Calu3 (cell line): ENCODE results near the gene NOL12. TPM values are rescaled to one million over a fixed set of nuclear protein-coding genes. Genes with fewer than 3 reads are reported as not detected.

Source experiments
- BruUV-seq: library from RNA; stranded (reverse); fragments of 400-500 nt; replicated peaks from 2 replicates; lab custom pipeline; 2021; lab: Mats Ljungman, UMichigan
- CTCF ChIA-PET: fragments of 300-600 bp; sonication (Branson Sonifier 250); formaldehyde crosslinking; loops from one replicate; lab custom pipeline; 2022; ENCODE audit warnings: antibody characterized with exemption; lab: Charles Lee
- DNase-seq: peaks from one replicate; pipeline ENCODE4 v3.0.0; 2022
- H3K27ac Mint-ChIP-seq: one replicate; pipeline ENCODE4 v1.8.0; 2022; ENCODE audit warnings: mixed read lengths; ENCODE audit not compliant: unreplicated experiment
- H3K27me3 Mint-ChIP-seq: one replicate; pipeline ENCODE4 v1.8.0; 2022; ENCODE audit warnings: mixed read lengths; ENCODE audit not compliant: unreplicated experiment
- H3K36me3 Mint-ChIP-seq: one replicate; pipeline ENCODE4 v1.8.0; 2022; ENCODE audit warnings: mild to moderate bottlenecking, moderate library complexity, mixed read lengths; ENCODE audit not compliant: insufficient read depth, unreplicated experiment
- H3K4me1 Mint-ChIP-seq: one replicate; pipeline ENCODE4 v1.8.0; 2022; ENCODE audit warnings: mild to moderate bottlenecking, low read depth, mixed read lengths; ENCODE audit not compliant: unreplicated experiment
- H3K4me3 Mint-ChIP-seq: one replicate; pipeline ENCODE4 v1.8.0; 2022; ENCODE audit warnings: mild to moderate bottlenecking, low read depth, moderate library complexity, mixed read lengths; ENCODE audit not compliant: unreplicated experiment
- H3K9me3 Mint-ChIP-seq: one replicate; pipeline ENCODE4 v1.8.0; 2022; ENCODE audit warnings: low read depth, mixed read lengths; ENCODE audit not compliant: unreplicated experiment
- CTCF ChIP-seq: fragments of 200-600 bp; IDR thresholded peaks from one replicate; pipeline ENCODE4 v1.8.0; 2022; ENCODE audit warnings: antibody characterized with exemption; ENCODE audit not compliant: unreplicated experiment
- intact Hi-C: fragments of 100-400 bp; cut with micrococcal nuclease; formaldehyde crosslinking; loops from one replicate; pipeline ENCODE4 v1.10.0; 2022; ENCODE audit not compliant: unreplicated experiment
- total RNA-seq: library from RNA; stranded (reverse); gene quantifications from 2 replicates; pipeline ENCODE4 v1.2.3, GENCODE V29; 2022

The NOL12 gene
- total RNA-seq, 1 experiment from 2014 or later = 26.8 TPM

DNA sequence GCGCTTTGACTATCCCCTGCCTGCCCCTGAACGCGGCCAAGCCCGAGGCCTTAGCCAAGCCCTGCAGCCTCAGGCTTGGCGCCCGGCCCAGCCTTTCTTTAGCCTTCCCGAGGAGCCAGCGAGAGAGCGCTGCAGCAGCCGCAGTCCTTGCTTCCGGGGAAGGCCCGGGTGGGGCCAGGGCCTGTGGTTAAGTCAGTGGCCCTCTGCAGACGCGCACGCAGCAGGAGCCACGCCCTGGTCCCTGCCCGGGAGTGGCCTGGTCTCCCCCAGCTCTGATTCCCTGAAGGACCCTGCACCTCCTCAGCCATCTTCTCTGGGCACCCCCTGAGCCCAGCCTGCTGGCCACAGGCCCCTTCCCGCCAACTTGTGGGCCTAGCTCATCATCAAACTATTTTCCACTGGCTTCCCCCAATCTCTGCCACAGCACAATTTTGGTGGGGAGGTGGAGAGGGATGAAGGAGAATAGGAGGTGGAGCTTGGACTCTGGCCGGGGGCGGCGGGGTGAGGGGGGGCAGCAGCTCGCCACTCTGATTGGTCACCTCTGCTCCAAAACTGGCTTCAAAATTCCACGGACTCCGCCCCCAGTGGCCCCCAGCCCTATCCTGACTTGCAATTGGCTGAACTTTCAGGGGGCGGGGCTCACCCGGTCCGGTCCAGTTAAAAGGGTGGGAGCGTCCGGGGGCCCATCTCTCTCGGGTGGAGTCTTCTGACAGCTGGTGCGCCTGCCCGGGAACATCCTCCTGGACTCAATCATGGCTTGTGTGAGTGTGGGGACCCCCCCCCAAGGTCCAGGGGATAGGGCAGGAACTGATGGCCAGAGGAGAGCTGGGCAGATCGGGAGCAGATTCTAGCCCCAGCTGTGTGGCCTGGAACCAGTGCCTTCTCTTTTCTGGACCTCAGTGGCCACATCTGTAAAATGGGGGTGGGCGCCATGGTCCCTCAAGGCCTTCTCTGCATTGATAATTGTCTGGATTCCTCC lies 10.9 kb upstream of the NOL12 start, which contains the start of gene LGALS1:
Gene LGALS1, plus strand, starts transcription at position 686 of the 979 bp plus-strand sequence. Its CDS starts 67 bp downstream, at position 753.
- no TSS peak for BruUV-seq
- no peaks in the 10 kb centered on the region for H3K27me3 Mint-ChIP-seq
- peak within 1 kb of the TSS; percentile 68 for H3K4me3 Mint-ChIP-seq
- H3K4me1 Mint-ChIP-seq = no peaks in the 10 kb centered on the region
- CTCF ChIA-PET = interaction anchor here (0.5 to 2.6 kb wide), 6 partner anchors 14 to 205 kb away, joined by 3 to 16 read pairs (median 4); no protein-coding TSS in a partner anchor
- peak; percentile 92 for DNase-seq
- peak within 1 kb of the TSS; percentile 80 for H3K27ac Mint-ChIP-seq
- no peaks in the 10 kb centered on the region for H3K9me3 Mint-ChIP-seq
- intact Hi-C loops = no loop called here
- no peak for TF ChIP-seq CTCF
- H3K36me3 Mint-ChIP-seq = peaks cover 38% of the 10 kb centered on the region

- Mint-ChIP-seq H3K4me3 (peak overlapping the region; percentile 68), H3K9me3 (no peaks in the 10 kb centered on the region), H3K36me3 (peaks cover 38% of the 10 kb centered on the region), H3K27me3 (no peaks in the 10 kb centered on the region), H3K4me1 (peaks cover 2% of the 10 kb centered on the region), H3K27ac (peak overlapping the region; percentile 80)
- DNase-seq = peak; percentile 46
- BruUV-seq = TSS peak; percentile 24
- TF ChIP-seq CTCF = no peak
- CTCF ChIA-PET = interaction anchor here (1.0 to 2.6 kb wide), 4 partner anchors 10 to 68 kb away, joined by 3 to 16 read pairs (median 4); partner anchors contain the start of gene NOL12
- intact Hi-C loops = no loop called here
Measured at GRCh38 chr22:37675930-37676735, 10.0 kb upstream of the NOL12 start.

DNA sequence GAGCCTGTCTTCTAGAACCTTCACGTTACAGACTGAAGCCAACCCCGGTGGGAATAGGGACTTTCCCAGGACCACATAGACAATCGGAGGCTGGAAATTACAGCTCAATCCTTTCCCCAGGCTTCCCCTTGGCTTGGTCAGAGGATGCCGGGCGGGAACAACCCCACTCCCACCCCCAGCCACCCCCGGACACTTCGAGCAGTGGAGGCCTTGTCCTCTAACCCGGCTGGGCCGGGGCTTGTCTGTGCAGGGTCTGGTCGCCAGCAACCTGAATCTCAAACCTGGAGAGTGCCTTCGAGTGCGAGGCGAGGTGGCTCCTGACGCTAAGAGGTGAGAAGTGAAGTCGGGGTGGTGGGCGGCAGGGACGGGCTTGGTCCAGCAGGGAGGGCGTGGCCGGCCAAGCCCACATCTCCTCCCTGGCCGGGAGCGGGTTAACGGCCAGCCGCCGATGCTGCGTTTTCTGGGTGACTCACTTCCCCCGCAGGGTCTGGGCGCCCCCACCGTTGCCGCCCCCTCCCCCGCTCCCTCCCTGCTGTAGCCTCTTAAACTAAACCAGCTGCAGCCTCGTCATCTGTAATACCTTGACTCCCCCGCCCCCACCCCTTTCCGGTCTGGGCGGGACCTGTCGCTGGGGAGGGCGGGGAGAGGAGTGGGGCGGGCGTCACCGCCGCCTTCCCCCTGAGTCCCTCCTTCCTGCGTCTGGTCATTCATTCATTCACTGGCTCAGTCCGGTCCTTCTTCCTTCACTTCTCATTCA lies 9.2 kb upstream of the NOL12 start:
- TSS peak; percentile 65 for BruUV-seq
- no peak for TF ChIP-seq CTCF
- peak; percentile 92 for DNase-seq
- intact Hi-C loops = no loop called here
- H3K4me3 Mint-ChIP-seq = peak overlapping the region; percentile 68
- peaks cover 44% of the 10 kb centered on the region for H3K36me3 Mint-ChIP-seq
- H3K4me1 Mint-ChIP-seq = peaks cover 9% of the 10 kb centered on the region
- H3K9me3 Mint-ChIP-seq = no peaks in the 10 kb centered on the region
- CTCF ChIA-PET = interaction anchor here (0.6 to 2.6 kb wide), 6 partner anchors 9 to 410 kb away, joined by 3 to 16 read pairs (median 4); partner anchors contain the start of gene NOL12
- H3K27ac Mint-ChIP-seq = peak overlapping the region; percentile 43
- no peaks in the 10 kb centered on the region for H3K27me3 Mint-ChIP-seq
